HG02840 (cell line): ENCODE measurements around the gene TNFAIP8.

Source experiments
- ATAC-seq: cut with Tn5 transposase; IDR thresholded peaks from one replicate; pipeline ENCODE4 v1.9.1; 2021; ENCODE audit warnings: mild to moderate bottlenecking, moderate library complexity, moderate number of reproducible peaks; ENCODE audit not compliant: unreplicated experiment, low FRiP score

The TNFAIP8 gene

DNA sequence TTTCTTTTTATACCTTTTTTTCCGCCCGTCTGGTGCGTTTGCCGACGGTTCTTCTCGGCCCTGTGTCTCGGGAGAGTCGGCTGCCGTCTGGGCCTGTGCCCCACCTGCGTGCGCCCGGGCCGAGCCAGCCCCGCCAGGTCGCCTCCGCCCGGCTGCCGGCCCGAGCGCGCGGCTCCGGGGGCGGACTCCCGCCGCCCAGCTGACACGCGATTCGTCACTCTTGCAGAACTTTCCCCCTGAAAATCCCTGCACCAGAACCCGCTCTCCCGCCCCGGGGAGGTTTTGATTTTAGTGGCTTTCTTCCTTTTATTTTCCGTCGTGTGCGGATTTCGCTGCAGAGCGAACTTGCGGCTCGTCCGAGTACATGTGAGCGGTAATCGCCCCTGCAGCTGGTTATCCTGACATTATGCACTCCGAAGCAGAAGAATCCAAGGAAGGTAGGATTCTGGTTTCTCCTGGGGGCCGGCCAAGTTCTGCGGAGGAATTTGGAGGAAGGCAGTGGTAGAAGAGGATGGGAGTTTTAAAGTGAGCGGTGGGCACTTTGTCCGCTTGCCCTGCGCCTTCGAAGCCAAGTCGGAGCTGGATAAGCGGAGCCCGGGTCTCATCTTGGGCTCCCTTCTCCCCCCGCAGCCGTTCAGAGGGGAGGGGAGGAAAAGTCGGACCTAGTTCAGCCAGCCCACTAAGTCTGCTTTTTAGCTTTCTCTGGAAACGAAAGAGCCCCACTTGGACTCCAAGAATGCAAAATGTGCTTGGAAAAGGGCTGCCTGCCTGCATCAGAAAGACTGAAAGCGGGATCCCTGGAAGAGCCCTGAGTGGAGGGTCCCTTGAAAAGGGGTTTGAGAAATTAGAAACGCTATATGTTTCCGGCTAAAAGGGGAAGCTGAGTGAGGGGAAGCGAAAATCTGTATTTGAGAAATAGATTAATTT, at the start of gene TNFAIP8:
TNFAIP8 (plus strand) TSS at position 335 of the 927 bp plus-strand sequence; CDS start at position 407, 72 bp downstream.
- ATAC-seq, result peak; percentile 42

DNA sequence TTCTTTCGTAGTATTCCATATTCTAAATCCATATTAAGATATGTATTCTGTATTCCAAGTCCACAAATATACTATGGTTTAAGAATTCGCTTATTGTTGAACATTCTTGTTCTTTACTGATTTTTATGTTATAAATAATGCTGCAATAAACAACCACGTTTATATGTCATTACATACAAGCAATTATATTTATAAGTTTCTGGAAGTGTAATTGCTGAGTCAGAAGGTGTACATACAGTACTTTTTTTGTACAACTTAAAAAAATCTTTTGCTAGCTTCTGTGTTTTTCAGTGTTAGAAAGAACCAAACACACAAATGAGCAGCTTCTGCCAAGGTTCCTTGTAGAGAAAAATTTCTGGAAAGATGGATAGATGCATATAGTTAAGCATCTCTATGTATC, 48.6 kb upstream of the TNFAIP8 start:
- no peak for ATAC-seq

DNA sequence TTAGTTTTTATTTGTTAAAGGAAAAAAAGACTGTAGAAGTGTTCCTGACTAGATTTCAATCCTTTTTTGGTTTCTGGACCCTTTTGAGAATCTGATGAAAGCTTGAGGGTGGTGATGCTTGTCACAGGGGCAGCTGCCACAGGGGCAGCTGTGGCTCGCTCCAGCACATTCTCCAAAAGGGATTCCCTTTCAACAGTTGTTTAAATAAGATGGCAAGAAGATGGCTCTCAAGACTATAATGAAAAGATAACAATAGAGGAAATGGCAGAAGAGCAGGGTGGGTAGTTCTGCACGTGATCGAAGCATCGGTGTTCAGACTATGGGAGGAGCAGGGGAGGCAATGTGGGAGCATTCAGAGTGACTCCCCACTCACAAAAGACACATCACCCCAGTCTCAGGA, 46.5 kb upstream of the TNFAIP8 start:
- peak; percentile 5 for ATAC-seq

DNA sequence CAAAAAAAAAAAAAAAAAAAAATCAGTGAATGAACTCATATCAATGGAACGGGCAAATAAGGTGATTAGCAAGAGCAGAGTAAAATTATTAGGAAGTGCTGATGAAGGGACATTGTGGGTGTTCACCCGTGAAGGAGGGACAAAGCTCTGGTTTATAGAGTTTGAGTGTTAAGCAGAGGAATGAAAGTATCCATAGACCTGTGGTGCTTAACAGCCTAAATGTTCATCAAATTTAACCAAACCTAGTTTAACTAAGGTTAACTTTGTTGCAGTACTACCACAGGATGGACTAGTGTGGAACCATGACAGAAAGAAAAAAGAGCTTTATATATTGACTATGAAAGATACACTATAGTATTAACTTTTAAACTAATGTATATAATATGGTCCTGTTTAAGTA, 44.1 kb upstream of the TNFAIP8 start:
- no peak for ATAC-seq

DNA sequence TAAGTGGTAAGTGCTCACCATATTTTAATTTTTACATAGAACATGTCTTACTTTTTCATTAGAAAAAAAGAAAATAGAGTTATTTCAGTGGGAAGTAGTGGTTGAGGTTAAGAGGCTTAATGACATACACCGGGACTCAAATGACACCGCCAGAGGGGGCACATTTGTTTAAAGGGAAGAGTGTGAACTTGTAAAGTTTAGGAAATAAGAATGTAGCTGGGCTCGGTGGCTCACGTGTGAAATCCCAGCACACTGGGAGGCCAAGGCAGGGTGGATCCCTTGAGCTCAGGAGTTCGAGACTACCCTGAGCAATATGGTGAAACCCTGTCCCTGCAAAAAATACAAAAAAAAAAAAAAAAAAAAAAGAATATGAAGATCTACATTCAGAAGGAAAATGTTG, 43.4 kb upstream of the TNFAIP8 start:
- ATAC-seq, result no peak

DNA sequence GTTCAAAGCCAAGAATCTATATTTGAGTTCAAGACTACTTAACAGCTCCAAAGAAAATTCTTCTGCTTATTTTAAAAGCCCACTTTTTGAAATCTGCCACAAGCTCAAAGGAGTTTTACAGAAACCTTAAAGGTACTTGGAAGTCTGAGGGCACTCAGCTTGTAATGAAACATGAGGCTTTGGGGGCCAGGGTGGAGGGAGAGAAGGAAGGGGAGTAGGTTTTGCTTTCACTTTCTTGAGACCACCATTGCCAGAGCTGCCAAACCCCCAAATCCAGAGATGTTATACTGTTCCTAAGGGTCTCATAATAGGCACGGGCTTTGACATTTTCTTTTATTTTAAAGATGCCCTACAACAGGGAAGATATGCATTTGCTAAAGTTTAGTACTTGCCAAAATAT, 42.6 kb upstream of the TNFAIP8 start:
- no peak for ATAC-seq

DNA sequence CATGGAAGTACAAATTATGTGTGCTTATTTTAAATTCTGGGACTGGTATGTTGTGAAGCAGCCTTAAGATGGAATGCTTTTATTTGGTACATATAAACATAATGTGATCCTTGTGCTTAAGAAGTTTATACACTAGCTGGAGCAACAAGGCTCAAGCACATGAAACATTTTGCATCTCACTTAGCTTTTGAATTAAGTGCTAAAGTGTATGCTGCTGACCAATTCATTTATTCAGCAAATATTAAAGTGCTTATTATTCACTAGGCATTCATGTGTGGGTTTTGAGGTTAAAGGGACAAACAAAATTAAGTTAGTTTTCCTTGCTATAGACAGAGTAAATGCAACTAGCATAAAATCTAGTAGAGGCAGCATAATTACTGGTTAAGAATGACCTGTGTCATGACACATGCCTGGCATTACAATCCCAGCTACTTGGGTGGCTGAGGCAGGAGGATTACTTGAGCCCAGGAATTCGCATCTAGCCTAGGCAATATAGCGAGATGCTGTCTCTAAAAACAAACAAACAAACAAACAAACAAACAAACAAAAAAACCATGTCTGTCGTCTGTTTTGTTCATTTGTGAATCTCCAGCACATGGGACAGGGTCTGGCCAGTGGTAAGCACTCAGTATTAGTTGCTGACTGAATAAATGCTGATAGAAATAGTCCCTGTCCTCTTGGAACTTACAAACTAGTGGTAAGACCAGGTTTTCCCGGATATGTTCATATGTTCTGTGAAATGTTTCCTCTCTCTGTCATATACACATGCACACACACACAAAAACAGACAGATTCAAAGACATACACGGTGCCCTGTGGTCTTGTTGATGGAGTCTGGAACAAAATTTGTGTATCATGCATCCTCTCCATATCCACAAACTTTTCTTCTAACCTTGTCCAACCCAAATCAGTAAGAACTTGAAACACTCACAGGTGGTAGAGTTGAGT, 41.9 kb upstream of the TNFAIP8 start:
- ATAC-seq, result no peak

DNA sequence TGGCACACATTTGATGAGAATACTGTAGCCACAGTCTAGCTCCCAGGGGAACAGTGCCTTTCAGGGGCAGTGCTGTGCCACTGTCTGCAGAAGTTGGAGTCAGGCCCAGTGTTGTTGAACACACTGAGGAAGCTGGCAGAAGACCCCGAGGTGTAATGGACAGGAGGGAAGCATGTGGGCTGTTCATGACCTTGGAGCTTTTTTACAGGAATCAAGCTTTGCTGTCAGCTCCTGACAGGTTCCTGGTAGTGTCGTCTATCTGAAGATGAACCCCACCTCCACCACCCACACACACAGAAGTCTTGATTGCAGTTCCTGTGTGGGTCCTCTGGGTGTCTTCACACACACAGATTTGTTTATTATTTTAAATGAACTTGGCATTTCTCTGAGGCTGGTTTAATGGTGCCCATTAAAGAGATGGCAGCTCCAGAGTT, 40.3 kb upstream of the TNFAIP8 start:
- peak; percentile 58 for ATAC-seq

DNA sequence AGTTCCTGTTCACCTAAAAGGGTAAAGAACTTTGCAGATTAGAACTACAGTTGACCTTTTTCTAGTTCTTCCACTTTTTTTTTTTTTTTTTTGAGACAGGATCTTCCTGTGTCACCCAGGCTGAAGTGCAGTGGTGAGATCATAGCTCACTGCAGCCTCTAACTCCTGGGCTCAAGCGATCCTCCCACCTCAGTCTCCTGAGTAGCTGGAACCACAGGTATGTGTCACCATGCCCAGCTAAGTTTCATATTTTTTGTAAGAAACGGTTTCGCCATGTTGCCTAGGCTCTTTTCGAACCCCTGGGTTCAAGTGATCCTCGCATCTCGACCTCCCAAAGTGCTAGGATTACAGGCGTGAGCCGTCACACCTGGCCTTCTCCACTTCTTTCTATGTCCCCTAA, 39.7 kb upstream of the TNFAIP8 start:
- ATAC-seq, result no peak

DNA sequence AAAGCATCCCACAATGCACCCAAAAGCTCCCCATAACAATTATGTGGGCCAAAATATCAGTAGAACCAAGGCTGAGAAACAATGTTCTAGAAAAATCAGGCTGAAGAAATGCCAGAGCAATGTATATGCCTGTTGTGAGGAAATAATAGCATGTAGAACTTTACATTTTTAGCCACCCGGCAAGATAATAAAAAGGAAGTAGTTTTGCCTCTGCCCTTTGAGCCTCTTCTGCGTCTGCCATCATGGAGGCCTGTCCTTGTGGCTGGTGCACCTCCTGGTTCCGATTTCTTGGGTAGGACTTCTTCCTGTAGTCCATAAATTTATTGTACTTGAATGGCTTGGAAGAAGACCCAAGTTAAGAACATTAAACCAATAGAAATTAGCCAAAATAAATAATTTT, 38.9 kb upstream of the TNFAIP8 start:
- no peak for ATAC-seq

DNA sequence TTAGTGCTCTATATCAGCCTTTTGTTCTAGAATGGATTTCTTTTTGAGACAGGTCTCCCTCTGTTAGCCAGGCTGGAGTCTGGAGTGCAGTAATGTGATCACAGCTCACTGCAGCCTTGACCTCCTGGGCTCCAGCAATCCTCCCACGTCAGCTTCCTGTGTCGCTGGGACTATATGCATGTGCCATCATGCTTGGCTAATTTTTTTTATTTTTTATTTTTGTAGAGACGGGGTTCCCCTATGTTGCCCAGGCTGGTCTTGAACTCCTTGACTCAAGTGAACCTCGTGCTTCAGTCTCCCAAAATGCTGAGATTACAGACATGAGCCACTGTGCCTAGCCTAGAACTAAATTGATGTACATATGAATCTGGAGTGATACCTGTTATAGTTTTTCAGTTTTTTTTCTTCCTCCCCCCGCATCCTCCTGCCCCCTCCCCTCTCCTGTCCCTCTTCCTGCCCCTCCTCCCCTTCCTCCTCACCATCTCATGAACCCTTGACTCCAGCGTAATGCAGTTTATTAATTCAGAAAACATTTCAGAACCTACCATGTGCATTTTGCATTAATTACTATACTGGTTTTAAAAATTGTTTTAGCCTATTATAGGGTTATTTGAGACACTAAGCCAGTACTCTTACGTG, 37.4 kb upstream of the TNFAIP8 start:
- ATAC-seq, result no peak

DNA sequence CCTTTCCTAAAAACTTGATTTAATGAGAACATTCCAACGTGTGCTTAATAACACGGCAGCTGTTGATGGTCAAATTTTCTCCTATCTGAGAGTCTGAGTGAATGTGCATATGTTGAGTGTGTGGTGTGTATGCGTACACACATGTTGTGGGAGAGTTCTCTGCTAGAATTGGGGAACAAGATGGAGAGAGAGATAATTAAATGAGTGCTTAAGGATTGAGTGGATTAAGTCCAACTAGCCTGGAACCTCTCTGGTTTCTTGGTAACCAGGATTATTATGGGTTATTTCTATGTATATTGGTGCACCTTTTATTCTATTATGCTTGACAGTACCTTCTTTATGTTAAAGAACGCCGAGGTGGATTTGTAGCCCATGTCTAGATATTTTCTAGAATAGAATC, 36.4 kb upstream of the TNFAIP8 start:
- ATAC-seq, result no peak

DNA sequence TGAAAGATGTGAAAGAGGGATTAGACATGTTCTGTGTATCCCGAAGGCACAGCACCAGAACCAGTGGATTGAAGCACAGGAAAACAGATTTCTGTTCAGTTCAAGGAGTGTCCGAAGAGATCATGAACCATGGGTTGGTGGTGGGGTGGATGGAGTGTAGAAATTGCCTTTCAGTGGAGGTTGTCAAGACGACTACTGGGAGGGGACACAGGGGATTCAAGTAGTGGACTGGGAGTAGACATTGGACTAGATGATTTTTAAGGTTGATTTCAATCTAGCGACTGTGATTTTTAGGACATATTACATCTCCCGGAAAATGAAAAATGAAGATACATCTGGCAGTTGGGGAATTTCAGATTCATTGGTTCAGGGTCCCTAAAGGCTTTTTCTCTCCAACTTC, 35.9 kb upstream of the TNFAIP8 start:
- ATAC-seq, result no peak

DNA sequence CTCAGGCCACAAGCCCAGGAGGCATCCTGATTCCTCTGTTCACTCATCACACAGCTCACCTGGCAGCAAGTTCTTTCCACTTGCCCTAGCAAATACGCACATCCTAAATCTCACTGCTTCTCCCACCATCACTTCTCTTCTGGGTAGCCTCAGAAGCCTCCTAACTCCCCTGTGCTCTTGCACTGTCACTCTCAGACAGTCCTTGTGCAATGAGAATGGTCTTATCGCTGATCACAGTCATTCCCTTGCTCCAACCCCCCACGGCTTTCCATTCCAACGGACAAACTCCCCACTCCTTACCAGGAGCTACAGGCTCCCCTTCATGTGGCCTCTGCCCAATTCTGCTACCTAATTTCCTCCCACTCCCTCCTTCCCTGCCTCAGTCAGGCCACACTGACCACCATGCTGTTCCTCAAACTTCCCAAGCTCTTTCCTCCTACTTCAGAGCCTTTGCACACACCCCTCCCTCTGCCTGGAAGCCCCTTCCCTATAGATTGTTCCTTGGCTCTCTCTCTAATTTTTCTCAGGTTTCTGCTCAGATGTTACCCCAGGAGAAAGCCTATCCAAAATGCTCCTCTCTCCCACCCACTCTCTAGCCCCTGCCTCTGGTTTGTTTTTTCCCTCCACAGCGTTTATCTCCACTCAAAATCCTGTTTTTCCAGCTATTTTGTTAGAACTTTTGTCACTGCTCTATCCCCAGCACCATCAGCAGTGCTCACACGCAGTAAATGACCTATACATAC, 34.1 kb upstream of the TNFAIP8 start:
- no peak for ATAC-seq

DNA sequence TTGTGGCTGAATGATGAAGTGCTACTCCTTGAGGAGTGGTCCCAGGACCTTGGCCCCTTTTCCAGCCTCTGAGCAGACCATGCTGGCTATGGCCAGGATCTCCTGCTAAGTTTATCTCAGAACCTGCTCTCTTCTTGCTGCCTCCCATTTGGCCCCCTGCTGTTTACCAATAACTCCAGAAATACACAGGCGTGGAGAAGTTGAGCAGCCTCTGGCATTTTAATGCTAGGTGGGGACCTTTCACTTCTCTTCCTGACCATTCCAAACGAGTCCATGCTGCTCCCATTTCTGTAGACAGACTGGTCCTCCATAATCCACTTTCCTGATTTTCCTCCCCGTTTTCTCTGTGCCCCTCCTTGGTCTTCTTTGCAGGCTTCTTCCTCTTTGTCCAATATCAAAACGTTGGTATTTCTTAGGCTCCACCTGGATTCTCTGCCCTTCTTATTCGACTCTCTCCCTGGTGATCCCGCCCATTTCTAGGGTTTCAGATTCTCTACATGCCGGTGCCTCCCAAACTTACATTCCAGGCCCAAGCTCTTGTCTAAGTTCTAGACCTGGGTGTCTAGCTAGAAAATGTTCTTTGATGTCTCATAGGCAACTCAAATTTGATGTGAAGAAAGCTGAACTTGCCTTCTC, 33.4 kb upstream of the TNFAIP8 start:
- ATAC-seq, result no peak

DNA sequence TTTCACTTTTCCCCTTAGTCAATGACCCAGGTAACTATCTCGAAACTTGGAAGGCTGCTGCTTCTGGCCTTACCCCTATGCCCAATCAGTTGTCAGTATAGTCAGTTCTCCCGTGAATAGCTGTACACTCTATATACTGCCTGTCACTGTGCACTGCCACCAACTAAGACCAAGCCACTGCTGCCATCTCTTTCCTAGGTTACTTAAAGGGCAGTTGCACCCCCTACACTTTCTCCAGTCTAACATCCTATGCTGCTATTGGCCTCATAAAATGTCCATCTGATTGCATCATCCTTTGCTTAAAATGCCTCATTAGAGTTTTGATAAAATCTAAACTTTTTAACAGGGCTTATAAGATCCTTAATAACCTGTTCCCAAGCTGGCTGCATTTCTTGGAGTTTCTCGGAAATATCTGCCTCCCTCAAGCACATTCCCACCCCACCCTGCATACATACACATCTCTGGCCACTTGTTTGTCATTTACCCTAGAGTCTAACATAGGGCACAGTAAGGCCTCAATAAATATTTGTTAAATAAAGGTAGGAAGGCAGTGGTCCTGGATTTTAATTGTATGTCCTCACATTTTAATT, 32.8 kb upstream of the TNFAIP8 start:
- ATAC-seq, result no peak

DNA sequence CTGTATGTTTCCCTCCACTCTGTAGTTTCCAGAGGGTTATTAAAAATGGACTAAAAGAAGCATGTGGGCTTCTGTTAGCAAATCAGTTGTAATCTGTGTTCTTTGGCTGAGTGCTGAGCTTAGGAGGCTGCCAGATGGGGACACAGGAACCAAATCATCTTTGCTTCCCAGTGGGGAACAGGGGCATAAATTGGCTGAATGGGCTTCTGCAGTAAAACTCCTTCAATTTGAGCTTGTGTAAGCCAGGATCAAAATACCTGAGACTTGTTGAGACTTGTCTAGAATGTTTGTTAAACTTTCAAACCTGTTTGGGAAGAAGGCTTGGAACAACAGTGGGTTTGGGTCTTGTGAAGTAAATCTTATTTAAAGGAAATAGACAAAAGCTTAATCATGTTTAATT, 32.2 kb upstream of the TNFAIP8 start:
- ATAC-seq, result no peak

DNA sequence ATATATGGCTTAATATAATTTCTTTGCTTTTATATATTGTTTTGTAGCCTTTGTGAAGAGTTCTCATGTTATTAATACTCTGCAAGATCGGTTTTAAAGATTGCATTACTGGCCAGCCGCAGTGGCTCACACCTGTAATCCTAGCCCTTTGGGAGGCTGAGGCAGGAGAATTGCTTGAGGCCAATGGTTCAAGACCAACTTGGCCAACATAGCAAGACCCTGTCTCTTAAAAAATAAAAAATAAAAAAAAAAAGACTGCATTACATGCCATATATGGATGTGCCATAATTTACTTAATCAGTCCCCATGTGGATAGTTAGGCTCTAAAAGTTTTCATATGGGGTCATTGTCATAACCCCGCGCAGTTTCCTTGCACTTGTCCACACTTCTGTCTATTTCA, 31.0 kb upstream of the TNFAIP8 start:
- ATAC-seq, result no peak

DNA sequence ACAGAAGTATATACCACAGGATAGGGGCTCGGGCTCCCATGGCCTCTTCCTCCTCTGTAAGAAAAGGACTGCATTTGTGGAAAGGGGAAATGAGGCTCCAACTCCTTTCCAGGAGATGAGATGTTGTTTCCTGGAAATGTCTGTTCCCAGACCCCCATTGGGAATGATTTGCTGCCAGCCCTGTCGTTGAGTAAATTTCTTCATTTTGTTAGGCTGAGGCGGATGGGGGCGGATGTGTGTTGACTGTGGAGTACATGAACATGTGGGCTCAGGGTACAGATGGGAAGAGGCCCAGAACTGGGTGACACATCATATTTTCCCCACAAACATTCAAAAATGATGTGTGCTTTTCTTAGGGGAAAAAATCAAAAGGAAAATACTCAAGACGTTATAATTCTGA, 28.8 kb upstream of the TNFAIP8 start:
- ATAC-seq, result no peak
